Common myeloid progenitor, CD34-positive (primary cell): Measurements from ENCODE around the gene LUC7L2.
A peak's percentile ranks its signal among the peaks of the same experiment; 100 is the strongest.

ENCODE experiments used
- CTCF ChIA-PET: fragments of 350-600 bp; sonication (Branson Sonifier 250); formaldehyde crosslinking; loops from one replicate; lab custom pipeline; 2021; ENCODE audit warnings: antibody characterized with exemption; lab: Charles Lee
- POLR2A ChIA-PET: fragments of 350-600 bp; sonication (Branson Sonifier 250); formaldehyde crosslinking; loops from one replicate; lab custom pipeline; 2021; ENCODE audit warnings: antibody characterized with exemption; lab: Charles Lee
- DNase-seq, 3 donors: peaks; one replicate each; pipeline versions ENCODE4 v3.0.0 to v3.0.0-alpha.2; 2013
- H3K27ac ChIP-seq, 2 experiments: 1 replicate in 1 of 2; 2 replicates in 1 of 2; pipeline ENCODE4 v1.7.0; 2013; ENCODE audit warnings: inconsistent platforms in 2 of 2, low read length in 2 of 2, mild to moderate bottlenecking in 2 of 2, low read depth in 1 of 2, moderate library complexity in 1 of 2; ENCODE audit not compliant: severe bottlenecking in 2 of 2, insufficient read depth in 1 of 2, poor library complexity in 1 of 2
- H3K27me3 ChIP-seq, 5 experiments: replicated peaks in 2 of 5; 1 replicate in 3 of 5; 2 replicates in 2 of 5; pipeline versions ENCODE4 v1.6.1 to v1.7.0; 2013; ENCODE audit warnings: low read length in 4 of 5, mild to moderate bottlenecking in 2 of 5, moderate library complexity in 2 of 5, inconsistent platforms in 1 of 5; ENCODE audit not compliant: insufficient read depth in 5 of 5, control insufficient read depth in 4 of 5
- H3K36me3 ChIP-seq, 4 experiments: 1 replicate in 2 of 4; 2 replicates in 2 of 4; pipeline versions ENCODE4 v1.6.1 to v1.7.0; 2013; ENCODE audit warnings: low read length in 3 of 4, control low read depth in 1 of 4, mild to moderate bottlenecking in 1 of 4; ENCODE audit not compliant: control insufficient read depth in 4 of 4, insufficient read depth in 4 of 4
- H3K4me1 ChIP-seq, 4 experiments: 1 replicate in 3 of 4; 2 replicates in 1 of 4; pipeline versions ENCODE4 v1.6.1 to v1.7.1; 2013; ENCODE audit warnings: low read length in 3 of 4, mild to moderate bottlenecking in 3 of 4, control low read depth in 1 of 4, inconsistent platforms in 1 of 4, moderate library complexity in 1 of 4; ENCODE audit not compliant: control insufficient read depth in 4 of 4, insufficient read depth in 4 of 4; ENCODE audit errors: control extremely low read depth in 1 of 4
- H3K4me3 ChIP-seq, 7 experiments: 1 replicate in 4 of 7; 2 replicates in 3 of 7; pipeline versions ENCODE4 v1.5.1 to v1.7.0; 2013; ENCODE audit warnings: mild to moderate bottlenecking in 7 of 7, low read length in 6 of 7, moderate library complexity in 6 of 7, inconsistent platforms in 2 of 7, low read depth in 2 of 7, control low read depth in 1 of 7; ENCODE audit not compliant: insufficient read depth in 4 of 7, control insufficient read depth in 1 of 7; ENCODE audit errors: extremely low read depth in 1 of 7
- H3K9me3 ChIP-seq, 5 experiments: 1 replicate in 4 of 5; 2 replicates in 1 of 5; pipeline versions ENCODE4 v1.6.1 to v1.7.1; 2013; ENCODE audit warnings: low read length in 4 of 5, mild to moderate bottlenecking in 2 of 5, inconsistent platforms in 1 of 5, low read depth in 1 of 5, moderate library complexity in 1 of 5; ENCODE audit not compliant: control insufficient read depth in 4 of 5, insufficient read depth in 2 of 5; ENCODE audit errors: control extremely low read depth in 1 of 5
- WGBS: methylation state at CpG from one replicate; pipeline ENCODE4 v1.1.5; 2013; ENCODE audit not compliant: insufficient coverage; 5-methylcytosine and 5-hydroxymethylcytosine counted together

The LUC7L2 gene

GRCh38 chr7:139370301-139370942 lies 10.7 kb downstream of the LUC7L2 start:
- CTCF ChIA-PET = no interaction called here
- no peaks in the 10 kb centered on the region for H3K9me3 ChIP-seq
- H3K27me3 ChIP-seq = no peaks in the 10 kb centered on the region
- POLR2A ChIA-PET = no interaction called here
- H3K27ac ChIP-seq = no peak overlapping the region
- 100% methylated on average over 3 of the region's 5 CpGs for WGBS
- no peak for DNase-seq
- H3K4me1 ChIP-seq = peaks cover 0 to 4% (median 1%) of the 10 kb centered on the region in 4 experiments
- peaks cover 5 to 39% (median 20%) of the 10 kb centered on the region in 4 experiments for H3K36me3 ChIP-seq
- no peak overlapping the region for H3K4me3 ChIP-seq

- Histone ChIP-seq H3K36me3 (peaks cover 5 to 35% (median 20%) of the 10 kb centered on the region in 4 experiments), H3K4me3 (no peak overlapping the region), H3K27me3 (no peaks in the 10 kb centered on the region), H3K4me1 (peaks cover 0 to 4% (median 1%) of the 10 kb centered on the region in 4 experiments), H3K27ac (no peak overlapping the region), H3K9me3 (no peaks in the 10 kb centered on the region)
- no peak for DNase-seq
- 80% methylated on average over 1 of the region's 1 CpG for WGBS
- CTCF ChIA-PET = interaction anchor here (1.0 kb wide), 1 partner anchor 14 kb away, joined by 3 read pairs; no protein-coding TSS in a partner anchor
- POLR2A ChIA-PET = no interaction called here
Measured at GRCh38 chr7:139370943-139371313, 11.2 kb downstream of the LUC7L2 start.

GRCh38 chr7:139374246-139374645 lies 14.6 kb downstream of the LUC7L2 start:
- Histone ChIP-seq H3K4me3 (no peak overlapping the region), H3K9me3 (no peaks in the 10 kb centered on the region), H3K27me3 (no peaks in the 10 kb centered on the region), H3K36me3 (peaks cover 14 to 45% (median 24%) of the 10 kb centered on the region in 4 experiments), H3K27ac (no peak overlapping the region), H3K4me1 (no peaks in the 10 kb centered on the region)
- no CpG with 5 or more reads among the region's 6 CpGs for WGBS
- no peak for DNase-seq
- CTCF ChIA-PET = interaction anchor here (0.9 to 1.8 kb wide), 2 partner anchors 20 to 35 kb away, joined by 3 to 5 read pairs; no protein-coding TSS in a partner anchor
- POLR2A ChIA-PET = interaction anchor here (1.8 kb wide), 1 partner anchor 15 kb away, joined by 6 read pairs; the partner anchor contains the start of gene LUC7L2

GRCh38 chr7:139382439-139382838 lies 22.7 kb downstream of the LUC7L2 start:
- Histone ChIP-seq H3K36me3 (peaks cover 10 to 65% (median 32%) of the 10 kb centered on the region in 4 experiments), H3K4me3 (no peak overlapping the region), H3K27ac (no peak overlapping the region), H3K9me3 (no peaks in the 10 kb centered on the region), H3K4me1 (peaks cover 0 to 2% (median 0%) of the 10 kb centered on the region in 4 experiments), H3K27me3 (no peaks in the 10 kb centered on the region)
- ChIA-PET POLR2A (no interaction called here), CTCF (no interaction called here)
- WGBS = 100% methylated on average over 5 of the region's 6 CpGs
- DNase-seq = no peak

GRCh38 chr7:139384611-139385010 lies 24.9 kb downstream of the LUC7L2 start:
- no CpG with 5 or more reads among the region's 3 CpGs for WGBS
- no peak overlapping the region for H3K4me3 ChIP-seq
- ChIA-PET POLR2A (interaction anchor here (0.5 kb wide), 1 partner anchor 472 kb away, joined by 3 read pairs; no protein-coding TSS in a partner anchor), CTCF (interaction anchor here (0.6 to 1.6 kb wide), 2 partner anchors 11 to 13 kb away, joined by 3 read pairs; no protein-coding TSS in a partner anchor)
- peaks cover 0 to 2% (median 0%) of the 10 kb centered on the region in 4 experiments for H3K4me1 ChIP-seq
- DNase-seq = no peak
- H3K27me3 ChIP-seq = no peaks in the 10 kb centered on the region
- H3K9me3 ChIP-seq = no peaks in the 10 kb centered on the region
- no peak overlapping the region for H3K27ac ChIP-seq
- H3K36me3 ChIP-seq = peaks cover 7 to 64% (median 32%) of the 10 kb centered on the region in 4 experiments

- Histone ChIP-seq H3K9me3 (no peaks in the 10 kb centered on the region), H3K4me3 (no peak overlapping the region), H3K27me3 (no peaks in the 10 kb centered on the region), H3K36me3 (peaks cover 5 to 63% (median 31%) of the 10 kb centered on the region in 4 experiments), H3K4me1 (peaks cover 0 to 2% (median 0%) of the 10 kb centered on the region in 4 experiments), H3K27ac (peak overlapping the region in 1 of 2 experiments; percentile 29)
- CTCF ChIA-PET = no interaction called here
- WGBS = 95% methylated on average over 3 of the region's 5 CpGs
- POLR2A ChIA-PET = no interaction called here
- DNase-seq = peak in 1 of 3 donors; percentile 23
Measured at GRCh38 chr7:139387594-139387993, 27.9 kb downstream of the LUC7L2 start.

GRCh38 chr7:139389091-139389490 lies 29.4 kb downstream of the LUC7L2 start:
- Histone ChIP-seq H3K27ac (no peak overlapping the region), H3K4me3 (no peak overlapping the region), H3K27me3 (no peaks in the 10 kb centered on the region), H3K36me3 (peaks cover 5 to 59% (median 30%) of the 10 kb centered on the region in 4 experiments), H3K9me3 (no peaks in the 10 kb centered on the region), H3K4me1 (peaks cover 0 to 4% (median 0%) of the 10 kb centered on the region in 4 experiments)
- WGBS = no CpG with 5 or more reads among the region's 3 CpGs
- ChIA-PET CTCF (interaction anchor here (0.7 to 1.2 kb wide), 2 partner anchors 11 to 158 kb away, joined by 3 to 4 read pairs; partner anchors contain the start of gene UBN2), POLR2A (no interaction called here)
- DNase-seq = no peak
